GM12878 (cell line): Measurements from ENCODE around the gene PTX4. TPM values are rescaled to one million over a fixed set of nuclear protein-coding genes. Genes with fewer than 3 reads are reported as not detected.

ENCODE experiments used
- BACH1 ChIP-seq: fragments of 450-650 bp; IDR thresholded peaks from 2 replicates; pipeline ENCODE4 v1.6.1; 2017; ENCODE audit warnings: mild to moderate bottlenecking, borderline replicate concordance
- CBFB ChIP-seq: IDR thresholded peaks from 2 replicates; pipeline ENCODE4 v1.6.1; 2016; ENCODE audit warnings: antibody characterized with exemption, low read depth
- CBX5 ChIP-seq: sonication (generic); IDR thresholded peaks from 2 replicates; pipeline ENCODE4 v1.6.1; 2016; ENCODE audit warnings: low read depth, moderate library complexity, mild to moderate bottlenecking, inconsistent platforms
- CHD2 ChIP-seq: IDR thresholded peaks from 2 replicates; pipeline ENCODE4 v1.6.1; 2011; ENCODE audit warnings: low read depth, low read length, improper control_type of control experiment, borderline replicate concordance
- DPF2 ChIP-seq: fragments of 450-650 bp; IDR thresholded peaks from 2 replicates; pipeline ENCODE4 v1.6.1; 2017; ENCODE audit warnings: mild to moderate bottlenecking
- EZH2 ChIP-seq: IDR thresholded peaks from 2 replicates; pipeline ENCODE4 v1.6.1; 2012; ENCODE audit warnings: low read depth, mild to moderate bottlenecking, control low read depth, inconsistent platforms, low read length, borderline replicate concordance; ENCODE audit not compliant: control insufficient read depth
- NFIC ChIP-seq: IDR thresholded peaks from 2 replicates; pipeline ENCODE4 v1.6.1; 2012; ENCODE audit warnings: low read depth, mild to moderate bottlenecking, inconsistent platforms, low read length, moderate library complexity
- NKRF ChIP-seq: fragments of 450-650 bp; conservative IDR thresholded peaks from 2 replicates; pipeline ENCODE4 v1.6.1; 2017; ENCODE audit warnings: mild to moderate bottlenecking, moderate library complexity
- PRDM15 ChIP-seq: fragments of 450-650 bp; formaldehyde crosslinking; IDR thresholded peaks from 2 replicates; pipeline ENCODE4 v1.4.0; 2020; ENCODE audit warnings: mild to moderate bottlenecking, moderate library complexity
- RAD51 ChIP-seq: fragments of 450-650 bp; IDR thresholded peaks from 2 replicates; pipeline ENCODE4 v1.6.1; 2016; ENCODE audit warnings: moderate library complexity, mild to moderate bottlenecking, inconsistent platforms
- RBBP5 ChIP-seq: fragments of 200-600 bp; sonication (generic); conservative IDR thresholded peaks from 2 replicates; pipeline ENCODE4 v1.6.1; 2016
- REST ChIP-seq: IDR thresholded peaks from 2 replicates; pipeline ENCODE4 v1.6.1; 2012; ENCODE audit warnings: mild to moderate bottlenecking, low read depth, low read length
- SKIL ChIP-seq: fragments of 450-650 bp; IDR thresholded peaks from 2 replicates; pipeline ENCODE4 v1.6.1; 2017; ENCODE audit warnings: mild to moderate bottlenecking, low read depth, inconsistent platforms; ENCODE audit not compliant: poor library complexity, severe bottlenecking
- SMARCA5 ChIP-seq: fragments of 450-650 bp; IDR thresholded peaks from 2 replicates; pipeline ENCODE4 v1.6.1; 2017; ENCODE audit warnings: mild to moderate bottlenecking
- STAT1 ChIP-seq: fragments of 450-650 bp; conservative IDR thresholded peaks from 2 replicates; pipeline ENCODE4 v1.6.1; 2014; ENCODE audit warnings: antibody characterized with exemption, mild to moderate bottlenecking
- STAT3 ChIP-seq: IDR thresholded peaks from 2 replicates; pipeline ENCODE4 v1.6.1; 2011; ENCODE audit warnings: low read depth, low read length, improper control_type of control experiment
- TBL1XR1 ChIP-seq: IDR thresholded peaks from 2 replicates; pipeline ENCODE4 v1.6.1; 2012; ENCODE audit warnings: low read depth, low read length, improper control_type of control experiment
- polyA plus RNA-seq, 11 experiments: library from polyadenylated mRNA; depleted of rRNA in 4 of 11; unstranded in 6 of 11; stranded (reverse) in 5 of 11; fragments of >200 nt; fragmentation: Nextera tagmentation in 4 of 11; fragmentation: Illumina TruSeq in 1 of 11; extraction: Ambion mirVana in 4 of 11; extraction: Trizol in 1 of 11; gene quantifications; 1 replicate in 1 of 11; 2 replicates in 10 of 11; pipeline versions ENCODE4 v1.2.1 to v1.2.3, GENCODE V29; 2011 to 2016; ENCODE audit warnings: inconsistent platforms in 2 of 11, missing spikeins in 2 of 11, low read depth in 1 of 11
- total RNA-seq, 4 experiments: library from RNA; depleted of rRNA in 3 of 4; stranded (reverse); fragments of >200 nt in 3 of 4; fragmentation: Illumina TruSeq in 1 of 4; extraction: Trizol in 1 of 4; gene quantifications; 2 replicates each; pipeline versions ENCODE4 v1.2.1 to v1.2.3, GENCODE V29; 2013 to 2021

Gene PTX4
- total and polyA plus RNA-seq, 10 of the 15 experiments (the other 5 are each of a cell fraction or from before 2014, with no cell fraction given) = not detected

- TF ChIP-seq EZH2 (no peak), RBBP5 (no peak), TBL1XR1 (no peak), RAD51 (no peak), SKIL (no peak), REST (no peak), NFIC (0 out of 2 replicates have a peak, but pooled peaks have one; percentile 45), CBX5 (no peak), NKRF (0 out of 2 replicates have a peak, but pooled peaks have one; percentile 51), BACH1 (no peak), SMARCA5 (no peak), PRDM15 (CRISPR knock-in tag) (no peak), CBFB (peak; percentile 36; the same call in 1 of the 2 replicates), STAT3 (no peak), CHD2 (0 out of 2 replicates have a peak, but pooled peaks have one; percentile 59), DPF2 (no peak), STAT1 (no peak)
Measured at GRCh38 chr16:1469693-1470201, 19.0 kb downstream of the PTX4 start (continued).
